Ascending aorta (tissue), 2 donors: ENCODE data around the gene JAKMIP2. TPM values are rescaled to one million over a fixed set of nuclear protein-coding genes. Genes with fewer than 3 reads are reported as not detected.

Experiments
- DNase-seq, 2 donors: peaks; one replicate each; pipeline ENCODE4 v3.0.0-alpha.2; 2019; ENCODE audit warnings: low spot score in 2 of 2
- H3K27ac ChIP-seq, 2 donors: fragments of 200-600 bp; sonication (generic); one replicate each; pipeline ENCODE4 v1.5.1; 2016 to 2017; ENCODE audit warnings: mild to moderate bottlenecking in 1 of 2
- H3K27me3 ChIP-seq: fragments of 200-600 bp; sonication (generic); one replicate; pipeline ENCODE4 v1.5.1; 2017
- H3K36me3 ChIP-seq, 2 donors: fragments of 200-600 bp; sonication (generic); one replicate each; pipeline ENCODE4 v1.5.1; 2016
- H3K4me1 ChIP-seq, 2 donors: fragments of 200-600 bp; sonication (generic); one replicate each; pipeline ENCODE4 v1.5.1; 2016 to 2017; ENCODE audit warnings: mild to moderate bottlenecking in 1 of 2
- H3K4me3 ChIP-seq, 2 donors: fragments of 200-600 bp; sonication (generic); one replicate each; pipeline ENCODE4 v1.5.1; 2016 to 2017; ENCODE audit warnings: mild to moderate bottlenecking in 1 of 2
- H3K9me3 ChIP-seq, 2 donors: fragments of 200-600 bp; sonication (generic); one replicate each; pipeline ENCODE4 v1.5.1; 2016
- CTCF ChIP-seq, 3 experiments: fragments of 200-600 bp in 2 of 3; fragments of 450-650 bp in 1 of 3; sonication (generic) in 2 of 3; IDR thresholded peaks; one replicate each; pipeline ENCODE4 v1.5.1; 2016 to 2019; ENCODE audit warnings: antibody characterized with exemption in 3 of 3, mild to moderate bottlenecking in 1 of 3, moderate library complexity in 1 of 3
- intact Hi-C: fragments of 100-400 bp; cut with DNase I; formaldehyde crosslinking; loops from one replicate; pipeline ENCODE4 v1.15.1; 2023
- total RNA-seq: library from RNA; depleted of rRNA; stranded (reverse); fragments of >200 nt; gene quantifications from one replicate; pipeline ENCODE4 v1.1.0, GENCODE V29; 2016

Gene JAKMIP2
- total RNA-seq, 1 donor from 2014 or later: not detected

GRCh38 chr5:147735621-147736125 lies 46.9 kb downstream of the JAKMIP2 start:
- Histone ChIP-seq H3K27me3 (no peaks in the 10 kb centered on the region), H3K27ac (no peak overlapping the region), H3K36me3 (no peaks in the 10 kb centered on the region), H3K4me3 (no peak overlapping the region), H3K9me3 (no peaks in the 10 kb centered on the region), H3K4me1 (no peaks in the 10 kb centered on the region)
- intact Hi-C loops: no loop called here
- DNase-seq: no peak
- TF ChIP-seq CTCF (IDR thresholded peaks at IDR 0.05): no peak

DNA sequence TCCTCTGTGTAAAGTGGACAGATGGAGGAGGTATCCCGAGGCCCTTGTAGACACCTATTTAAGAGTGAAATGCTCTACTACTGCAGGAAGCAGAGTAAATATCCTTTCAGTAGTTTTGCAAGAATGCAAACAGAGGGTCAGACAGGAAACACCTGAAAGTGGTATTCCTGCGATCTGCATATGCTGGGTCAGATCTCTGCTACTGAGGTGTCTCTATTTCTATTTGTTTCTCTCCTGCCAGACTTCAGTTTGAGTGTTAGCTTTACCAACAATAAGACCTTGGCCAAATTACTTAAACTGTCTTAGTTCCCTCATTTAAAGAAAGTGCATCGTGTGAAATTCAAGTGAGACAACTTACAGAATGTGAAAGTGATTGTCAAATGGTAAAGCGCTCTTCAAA lies 47.6 kb downstream of the JAKMIP2 start:
- intact Hi-C loops: no loop called here
- Histone ChIP-seq H3K4me3 (no peak overlapping the region), H3K27me3 (no peaks in the 10 kb centered on the region), H3K27ac (no peak overlapping the region), H3K9me3 (no peaks in the 10 kb centered on the region), H3K4me1 (no peaks in the 10 kb centered on the region), H3K36me3 (no peaks in the 10 kb centered on the region)
- DNase-seq: no peak
- TF ChIP-seq CTCF (IDR thresholded peaks at IDR 0.05): no peak

DNA sequence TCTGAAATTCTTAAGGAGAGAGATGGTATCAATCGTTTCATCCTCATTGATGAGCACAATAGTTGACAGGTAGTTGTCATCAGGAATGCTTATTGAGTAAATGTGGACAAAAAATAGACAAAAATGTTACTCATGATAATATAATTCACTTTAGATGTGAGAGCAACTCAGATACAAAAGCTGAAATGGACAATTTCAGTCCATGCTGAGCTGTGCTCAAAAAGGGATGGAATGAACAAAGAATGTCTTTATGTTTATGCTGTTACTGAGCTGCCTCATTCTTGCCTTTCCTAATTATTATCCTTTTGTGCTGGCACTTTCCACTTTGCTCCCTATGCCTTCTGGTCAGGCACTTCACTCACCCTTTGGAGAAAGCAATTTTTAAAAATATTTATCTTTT lies 49.5 kb downstream of the JAKMIP2 start:
- intact Hi-C loops: no loop called here
- no peak for DNase-seq
- Histone ChIP-seq H3K27ac (no peak overlapping the region), H3K36me3 (no peaks in the 10 kb centered on the region), H3K4me1 (no peaks in the 10 kb centered on the region), H3K4me3 (no peak overlapping the region), H3K9me3 (no peaks in the 10 kb centered on the region), H3K27me3 (no peaks in the 10 kb centered on the region)
- TF ChIP-seq CTCF (IDR thresholded peaks at IDR 0.05): no peak

GRCh38 chr5:147732291-147732883 lies 50.1 kb downstream of the JAKMIP2 start:
- DNase-seq: no peak
- H3K4me3 ChIP-seq: no peak overlapping the region
- no peak overlapping the region for H3K27ac ChIP-seq
- no peaks in the 10 kb centered on the region for H3K4me1 ChIP-seq
- no peak for TF ChIP-seq CTCF (IDR thresholded peaks at IDR 0.05)
- intact Hi-C loops: no loop called here
- H3K9me3 ChIP-seq: no peaks in the 10 kb centered on the region
- H3K36me3 ChIP-seq: no peaks in the 10 kb centered on the region
- H3K27me3 ChIP-seq: no peaks in the 10 kb centered on the region

GRCh38 chr5:147731431-147732290 lies 50.9 kb downstream of the JAKMIP2 start:
- no peaks in the 10 kb centered on the region for H3K4me1 ChIP-seq
- TF ChIP-seq CTCF (IDR thresholded peaks at IDR 0.05): no peak

More at GRCh38 chr5:147731431-147732290, 50.9 kb downstream of the JAKMIP2 start:
- H3K9me3 ChIP-seq: no peaks in the 10 kb centered on the region
- no peak for DNase-seq
- H3K36me3 ChIP-seq: no peaks in the 10 kb centered on the region
- no peaks in the 10 kb centered on the region for H3K27me3 ChIP-seq
- H3K4me3 ChIP-seq: no peak overlapping the region
- no peak overlapping the region for H3K27ac ChIP-seq
- intact Hi-C loops: no loop called here
